CD14-positive monocyte (primary cell): Measurements from ENCODE around the gene TEX10. TPM values are rescaled to one million over a fixed set of nuclear protein-coding genes. Genes with fewer than 3 reads are reported as not detected.

Experiments used
- DNase-seq, 3 donors: peaks; one replicate each; pipeline ENCODE4 v3.0.0-alpha.2; 2011 to 2022
- H2AFZ ChIP-seq: 2 replicates; pipeline ENCODE4 v1.6.0; 2012; ENCODE audit warnings: mild to moderate bottlenecking, low read depth, low read length, inconsistent platforms; ENCODE audit not compliant: insufficient read depth, poor library complexity, severe bottlenecking
- H3K27ac ChIP-seq, 2 donors: 1 replicate in 1 of 2; 2 replicates in 1 of 2; pipeline ENCODE4 v1.5.1; 2012 to 2013; ENCODE audit warnings: low read length in 2 of 2, control low read depth in 1 of 2, inconsistent platforms in 1 of 2, low read depth in 1 of 2, mild to moderate bottlenecking in 1 of 2
- H3K27me3 ChIP-seq, 2 donors: one replicate each; pipeline versions ENCODE4 v1.6.0 to v1.6.1; 2011 to 2013; ENCODE audit warnings: low read length in 2 of 2; ENCODE audit not compliant: control insufficient read depth in 2 of 2, insufficient read depth in 2 of 2
- H3K36me3 ChIP-seq, 2 donors: replicated peaks in 1 of 2; 1 replicate in 1 of 2; 2 replicates in 1 of 2; pipeline versions ENCODE4 v1.5.1 to v1.6.1; 2012 to 2013; ENCODE audit warnings: low read length in 2 of 2, control low read depth in 1 of 2, inconsistent platforms in 1 of 2, mild to moderate bottlenecking in 1 of 2; ENCODE audit not compliant: insufficient read depth in 2 of 2, control insufficient read depth in 1 of 2
- H3K4me1 ChIP-seq, 2 donors: 1 replicate in 1 of 2; 2 replicates in 1 of 2; pipeline versions ENCODE4 v1.5.1 to v1.6.1; 2012 to 2013; ENCODE audit warnings: low read length in 2 of 2, control low read depth in 1 of 2, inconsistent platforms in 1 of 2, mild to moderate bottlenecking in 1 of 2, moderate library complexity in 1 of 2; ENCODE audit not compliant: insufficient read depth in 2 of 2, control insufficient read depth in 1 of 2
- H3K4me2 ChIP-seq: replicated peaks from 2 replicates; pipeline ENCODE3; 2012; ENCODE audit warnings: low read length, moderate library complexity, mild to moderate bottlenecking; ENCODE audit not compliant: poor library complexity, severe bottlenecking; ENCODE audit errors: extremely low read depth
- H3K4me3 ChIP-seq, 3 experiments: fragments of 200-600 bp in 1 of 3; sonication (generic) in 1 of 3; replicated peaks in 1 of 3; 1 replicate in 2 of 3; 2 replicates in 1 of 3; pipeline ENCODE4 v1.5.1; 2011 to 2013; ENCODE audit warnings: low read length in 3 of 3, mild to moderate bottlenecking in 3 of 3, control low read depth in 2 of 3, low read depth in 2 of 3, inconsistent platforms in 1 of 3, moderate library complexity in 1 of 3
- H3K79me2 ChIP-seq: 2 replicates; pipeline ENCODE4 v1.6.0; 2012; ENCODE audit warnings: mild to moderate bottlenecking, control low read depth, inconsistent platforms, low read length, moderate library complexity; ENCODE audit not compliant: insufficient read depth
- H3K9ac ChIP-seq: 2 replicates; pipeline ENCODE4 v1.6.0; 2017; ENCODE audit warnings: low read length, mild to moderate bottlenecking; ENCODE audit not compliant: insufficient read depth, poor library complexity, severe bottlenecking
- H3K9me3 ChIP-seq, 2 donors: replicated peaks in 1 of 2; 1 replicate in 1 of 2; 2 replicates in 1 of 2; pipeline versions ENCODE4 v1.5.1 to v1.6.1; 2012 to 2013; ENCODE audit warnings: low read length in 2 of 2, control low read depth in 1 of 2; ENCODE audit not compliant: control insufficient read depth in 1 of 2, insufficient read depth in 1 of 2
- H4K20me1 ChIP-seq: 2 replicates; pipeline ENCODE4 v1.6.0; 2012; ENCODE audit warnings: mild to moderate bottlenecking, low read length, control low read depth, moderate library complexity; ENCODE audit not compliant: insufficient read depth
- H3K27ac Mint-ChIP-seq, 7 donors: one replicate each; pipeline ENCODE4 v1.8.0; 2020; ENCODE audit warnings: mild to moderate bottlenecking in 7 of 7, mixed read lengths in 7 of 7, moderate library complexity in 6 of 7, inconsistent platforms in 2 of 7
- H3K27me3 Mint-ChIP-seq, 3 donors: one replicate each; pipeline ENCODE4 v1.8.0; 2021 to 2022; ENCODE audit warnings: low read depth in 3 of 3, mild to moderate bottlenecking in 3 of 3, mixed read lengths in 3 of 3, moderate library complexity in 3 of 3, inconsistent platforms in 1 of 3
- H3K36me3 Mint-ChIP-seq, 2 donors: one replicate each; pipeline ENCODE4 v1.8.0; 2020; ENCODE audit warnings: mixed read lengths in 2 of 2, inconsistent platforms in 1 of 2, mild to moderate bottlenecking in 1 of 2
- H3K4me1 Mint-ChIP-seq: one replicate; pipeline ENCODE4 v1.8.0; 2020; ENCODE audit warnings: mild to moderate bottlenecking, mixed read lengths
- H3K4me3 Mint-ChIP-seq, 2 donors: one replicate each; pipeline ENCODE4 v1.8.0; 2020; ENCODE audit warnings: mild to moderate bottlenecking in 2 of 2, mixed read lengths in 2 of 2, moderate library complexity in 1 of 2
- H3K9me3 Mint-ChIP-seq, 7 donors: one replicate each; pipeline ENCODE4 v1.8.0; 2020 to 2022; ENCODE audit warnings: mixed read lengths in 7 of 7, mild to moderate bottlenecking in 6 of 7, moderate library complexity in 6 of 7, inconsistent platforms in 2 of 7
- WGBS: methylation state at CpG from one replicate; pipeline ENCODE4 v1.1.5; 2013; ENCODE audit warnings: missing lambda C conversion rate; ENCODE audit not compliant: insufficient coverage; 5-methylcytosine and 5-hydroxymethylcytosine counted together
- intact Hi-C, 2 donors: fragments of 100-400 bp; cut with micrococcal nuclease; formaldehyde crosslinking; loops; one replicate each; pipeline versions ENCODE4 v1.15.0 to v1.15.1; 2023
- polyA plus RNA-seq, 3 donors: library from polyadenylated mRNA; depleted of rRNA in 1 of 3; unstranded in 2 of 3; stranded (reverse) in 1 of 3; fragments of 300-500 nt in 2 of 3; fragments of >200 nt in 1 of 3; fragmentation: Illumina TruSeq in 2 of 3; gene quantifications; 1 replicate in 2 of 3; 2 replicates in 1 of 3; pipeline ENCODE4 v1.2.3, GENCODE V29; 2012 to 2021
- TF ChIP-seq, protein P1 (sequence below): fragments of 200-600 bp; IDR thresholded peaks from one replicate; pipeline ENCODE4 v1.8.0; 2022; ENCODE audit warnings: antibody characterized with exemption, mild to moderate bottlenecking

Gene TEX10
- polyA plus RNA-seq, 3 donors, result 3.8 to 6.4 (median 4.5) TPM

DNA sequence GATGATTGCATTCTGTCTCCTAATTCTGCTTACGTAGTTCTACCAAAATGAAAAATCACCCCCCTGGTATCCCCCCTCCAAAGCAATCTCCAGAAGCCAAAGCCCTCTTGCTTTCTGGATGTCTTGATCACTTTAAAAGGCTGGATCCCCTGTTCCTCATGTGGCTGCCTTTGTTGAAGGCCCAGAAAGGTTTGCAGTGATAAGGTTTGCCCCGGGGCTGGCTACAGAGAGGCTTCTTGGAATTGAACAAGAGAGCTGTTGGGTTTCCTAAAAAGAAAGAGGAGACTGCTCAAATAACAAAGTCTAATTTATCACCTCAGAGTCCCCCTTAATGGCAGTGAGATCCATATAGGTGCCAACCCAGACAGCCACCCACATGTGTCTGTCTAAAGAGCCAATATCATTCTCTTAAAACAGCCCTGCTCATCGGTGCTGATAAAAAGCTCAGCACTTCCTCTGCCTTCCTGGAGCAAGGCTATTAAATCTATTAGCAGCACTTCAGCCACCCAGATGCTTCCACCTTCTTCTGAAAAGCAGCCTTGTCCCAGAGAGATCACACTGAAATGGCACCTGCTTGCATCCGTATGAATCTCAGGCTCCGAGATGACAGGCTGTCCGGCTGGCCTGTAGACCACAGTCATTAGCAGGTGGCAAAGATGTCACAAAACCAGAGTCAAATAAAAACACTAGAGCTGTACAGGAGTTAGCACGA is 70.9 kb downstream of the TEX10 start:
- TF ChIP-seq, protein P1, sequence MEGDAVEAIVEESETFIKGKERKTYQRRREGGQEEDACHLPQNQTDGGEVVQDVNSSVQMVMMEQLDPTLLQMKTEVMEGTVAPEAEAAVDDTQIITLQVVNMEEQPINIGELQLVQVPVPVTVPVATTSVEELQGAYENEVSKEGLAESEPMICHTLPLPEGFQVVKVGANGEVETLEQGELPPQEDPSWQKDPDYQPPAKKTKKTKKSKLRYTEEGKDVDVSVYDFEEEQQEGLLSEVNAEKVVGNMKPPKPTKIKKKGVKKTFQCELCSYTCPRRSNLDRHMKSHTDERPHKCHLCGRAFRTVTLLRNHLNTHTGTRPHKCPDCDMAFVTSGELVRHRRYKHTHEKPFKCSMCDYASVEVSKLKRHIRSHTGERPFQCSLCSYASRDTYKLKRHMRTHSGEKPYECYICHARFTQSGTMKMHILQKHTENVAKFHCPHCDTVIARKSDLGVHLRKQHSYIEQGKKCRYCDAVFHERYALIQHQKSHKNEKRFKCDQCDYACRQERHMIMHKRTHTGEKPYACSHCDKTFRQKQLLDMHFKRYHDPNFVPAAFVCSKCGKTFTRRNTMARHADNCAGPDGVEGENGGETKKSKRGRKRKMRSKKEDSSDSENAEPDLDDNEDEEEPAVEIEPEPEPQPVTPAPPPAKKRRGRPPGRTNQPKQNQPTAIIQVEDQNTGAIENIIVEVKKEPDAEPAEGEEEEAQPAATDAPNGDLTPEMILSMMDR, result no peak
- no peak overlapping the region for H2AFZ ChIP-seq
- no peaks in the 10 kb centered on the region for H4K20me1 ChIP-seq
- Mint-ChIP-seq H3K9me3 (peaks cover 8 to 18% (median 12%) of the 10 kb centered on the region in 7 donors), H3K27ac (no peak overlapping the region), H3K4me1 (peaks cover 2% of the 10 kb centered on the region), H3K36me3 (peaks cover 23 to 43% of the 10 kb centered on the region in 2 donors), H3K4me3 (no peak overlapping the region), H3K27me3 (peaks cover 0 to 1% (median 0%) of the 10 kb centered on the region in 3 donors)
- H3K4me1 ChIP-seq, result no peaks in the 10 kb centered on the region
- WGBS, result 89% methylated on average over 5 of the region's 7 CpGs
- DNase-seq, result no peak
- peaks cover 7 to 9% of the 10 kb centered on the region in 2 donors for H3K9me3 ChIP-seq
- H3K79me2 ChIP-seq, result no peaks in the 10 kb centered on the region
- no peak overlapping the region for H3K9ac ChIP-seq
- no peak overlapping the region for H3K4me3 ChIP-seq
- no peak overlapping the region for H3K4me2 ChIP-seq
- H3K27me3 ChIP-seq, result no peaks in the 10 kb centered on the region
- no peak overlapping the region for H3K27ac ChIP-seq
- intact Hi-C loops, result no loop called here
- peaks cover 5 to 32% of the 10 kb centered on the region in 2 donors for H3K36me3 ChIP-seq

GRCh38 chr9:100281066-100281465 is 71.7 kb downstream of the TEX10 start:
- Histone ChIP-seq H3K27ac (no peak overlapping the region), H3K36me3 (peaks cover 5 to 32% of the 10 kb centered on the region in 2 donors), H3K4me2 (no peak overlapping the region), H4K20me1 (no peaks in the 10 kb centered on the region), H2AFZ (no peak overlapping the region), H3K27me3 (no peaks in the 10 kb centered on the region), H3K9me3 (peaks cover 7 to 9% of the 10 kb centered on the region in 2 donors), H3K79me2 (no peaks in the 10 kb centered on the region), H3K9ac (no peak overlapping the region), H3K4me3 (no peak overlapping the region), H3K4me1 (no peaks in the 10 kb centered on the region)
- Mint-ChIP-seq H3K4me3 (no peak overlapping the region), H3K9me3 (peaks cover 8 to 17% (median 12%) of the 10 kb centered on the region in 7 donors), H3K27me3 (peaks cover 0 to 1% (median 0%) of the 10 kb centered on the region in 3 donors), H3K27ac (no peak overlapping the region), H3K4me1 (peaks cover under 1% of the 10 kb centered on the region), H3K36me3 (peaks cover 25 to 48% of the 10 kb centered on the region in 2 donors)
- intact Hi-C loops, result no loop called here
- TF ChIP-seq, protein P1, result no peak
- DNase-seq, result no peak
- no CpG with 5 or more reads among the region's 2 CpGs for WGBS
